HG03565 (cell line): Measurements from ENCODE around the gene SMIM1.

Source experiments
- ATAC-seq: cut with Tn5 transposase; IDR thresholded peaks from one replicate; pipeline ENCODE4 v1.9.1; 2021; ENCODE audit warnings: mild to moderate bottlenecking, moderate library complexity; ENCODE audit not compliant: unreplicated experiment

Gene SMIM1

DNA sequence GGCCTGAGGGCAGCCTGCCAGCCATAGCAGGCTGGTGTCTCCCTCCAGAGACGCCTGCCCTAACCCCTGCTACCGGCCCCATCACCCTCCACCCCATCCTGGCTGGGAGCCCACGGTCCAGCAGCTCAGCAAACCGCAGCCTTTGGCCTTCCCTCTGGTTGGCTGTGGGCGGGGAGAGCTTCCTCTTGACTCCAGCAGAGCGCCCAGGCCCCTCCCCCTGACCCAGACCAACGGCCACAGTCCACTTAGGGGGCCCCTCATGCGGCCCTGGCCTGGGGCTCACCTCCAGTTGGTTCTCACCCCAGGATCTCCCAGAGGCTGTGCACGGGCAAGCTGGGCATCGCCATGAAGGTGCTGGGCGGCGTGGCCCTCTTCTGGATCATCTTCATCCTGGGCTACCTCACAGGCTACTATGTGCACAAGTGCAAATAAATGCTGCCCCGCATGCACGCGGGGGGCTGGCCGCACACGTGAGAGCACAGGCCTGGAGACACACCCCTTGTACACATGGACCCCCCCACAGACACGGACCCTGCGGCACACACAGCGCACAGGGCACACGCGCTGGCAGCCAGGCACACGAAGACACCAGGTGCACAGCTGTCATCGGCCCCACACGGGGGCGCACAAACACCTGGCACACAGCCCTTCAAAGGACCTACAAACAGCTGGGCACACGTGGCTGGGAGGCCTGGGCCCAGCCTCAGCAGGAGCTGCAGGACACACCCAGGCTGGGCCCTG lies 3.1 kb downstream of the SMIM1 start:
- no peak for ATAC-seq

GRCh38 chr1:3776231-3776961 lies 3.8 kb downstream of the SMIM1 start:
- no peak for ATAC-seq

- ATAC-seq = no peak
Observed at GRCh38 chr1:3777078-3777547, 4.6 kb downstream of the SMIM1 start.

- no peak for ATAC-seq
Observed at GRCh38 chr1:3777647-3778589, 5.4 kb downstream of the SMIM1 start.

GRCh38 chr1:3778590-3779264 lies 6.2 kb downstream of the SMIM1 start:
- no peak for ATAC-seq

DNA sequence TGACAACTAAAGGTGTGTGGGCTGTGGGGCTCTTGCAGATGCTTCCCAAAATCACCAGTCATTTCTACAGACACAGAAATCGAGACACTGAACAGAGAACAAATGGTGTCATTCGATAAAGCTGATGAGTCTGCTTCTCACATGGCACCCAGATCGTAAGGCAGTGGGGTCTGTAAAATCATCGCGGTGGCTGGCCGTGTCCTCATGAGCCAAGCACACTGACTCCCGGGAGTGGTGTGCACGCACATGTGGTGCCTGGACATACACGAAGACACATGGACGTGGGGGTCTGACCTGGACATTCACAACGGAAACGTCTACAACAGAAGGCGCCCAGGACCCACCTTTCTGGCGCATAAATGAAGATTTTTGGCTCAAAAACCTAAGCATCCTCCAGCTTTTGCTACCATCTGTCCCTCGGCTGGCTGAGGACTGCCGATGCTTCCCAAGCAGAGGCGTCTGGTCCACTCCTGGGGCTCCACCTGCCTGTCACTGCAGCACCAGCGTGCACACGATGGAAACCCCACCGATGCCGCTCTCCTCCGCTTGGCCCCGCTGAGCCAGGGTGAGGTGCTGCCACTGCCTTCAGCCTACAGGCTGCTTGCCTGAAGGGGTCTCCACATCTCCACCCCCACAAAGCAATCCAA lies 6.8 kb downstream of the SMIM1 start:
- ATAC-seq = no peak

GRCh38 chr1:3779912-3780416 lies 7.4 kb downstream of the SMIM1 start:
- no peak for ATAC-seq

DNA sequence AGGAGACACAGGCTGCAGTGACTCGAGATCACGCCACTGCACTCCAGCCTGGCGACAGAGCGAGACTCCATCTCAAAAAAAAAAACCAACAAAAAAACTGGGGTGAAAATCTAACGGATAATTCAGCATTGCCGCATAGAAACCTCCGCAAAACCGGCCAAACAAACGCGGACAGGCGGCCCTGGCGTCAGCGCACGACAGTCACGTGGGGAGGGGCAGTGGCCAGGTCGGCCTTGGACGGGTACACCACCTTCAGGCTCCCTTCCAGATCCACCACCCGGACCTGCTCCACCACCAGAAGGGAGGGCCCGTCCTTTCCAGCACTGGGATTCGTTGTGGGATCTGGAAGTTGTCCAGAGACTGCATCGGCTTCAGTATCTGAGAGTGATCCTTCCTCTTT lies 8.4 kb downstream of the SMIM1 start:
- no peak for ATAC-seq

GRCh38 chr1:3783651-3784474 lies 11.3 kb downstream of the SMIM1 start:
- no peak for ATAC-seq

DNA sequence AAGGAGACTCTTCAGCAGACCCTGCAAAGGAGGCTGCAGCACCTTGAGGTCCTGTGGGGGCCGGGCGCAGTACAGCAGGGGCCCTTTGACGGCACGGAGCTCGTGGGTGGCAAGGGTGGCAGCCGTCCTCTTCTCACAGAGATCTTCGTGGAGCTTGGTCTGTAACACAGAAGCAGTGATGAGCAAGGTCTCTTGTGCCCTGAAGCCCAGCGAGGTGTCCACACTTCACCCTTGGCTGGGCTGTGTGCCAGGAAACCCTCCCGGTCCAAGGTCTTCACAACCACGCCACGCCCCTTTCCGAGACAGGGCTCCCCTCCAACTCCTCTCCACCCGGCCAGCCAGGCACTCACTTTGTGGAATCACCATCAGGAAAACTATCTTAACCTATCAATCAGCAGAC lies 12.5 kb downstream of the SMIM1 start:
- ATAC-seq = no peak

- ATAC-seq = no peak
Observed at GRCh38 chr1:3785456-3786157, 13.1 kb downstream of the SMIM1 start.

GRCh38 chr1:3786468-3787348 lies 14.2 kb downstream of the SMIM1 start:
- no peak for ATAC-seq

- ATAC-seq = peak; percentile 67
Observed at GRCh38 chr1:3787349-3787715, 14.8 kb downstream of the SMIM1 start.

DNA sequence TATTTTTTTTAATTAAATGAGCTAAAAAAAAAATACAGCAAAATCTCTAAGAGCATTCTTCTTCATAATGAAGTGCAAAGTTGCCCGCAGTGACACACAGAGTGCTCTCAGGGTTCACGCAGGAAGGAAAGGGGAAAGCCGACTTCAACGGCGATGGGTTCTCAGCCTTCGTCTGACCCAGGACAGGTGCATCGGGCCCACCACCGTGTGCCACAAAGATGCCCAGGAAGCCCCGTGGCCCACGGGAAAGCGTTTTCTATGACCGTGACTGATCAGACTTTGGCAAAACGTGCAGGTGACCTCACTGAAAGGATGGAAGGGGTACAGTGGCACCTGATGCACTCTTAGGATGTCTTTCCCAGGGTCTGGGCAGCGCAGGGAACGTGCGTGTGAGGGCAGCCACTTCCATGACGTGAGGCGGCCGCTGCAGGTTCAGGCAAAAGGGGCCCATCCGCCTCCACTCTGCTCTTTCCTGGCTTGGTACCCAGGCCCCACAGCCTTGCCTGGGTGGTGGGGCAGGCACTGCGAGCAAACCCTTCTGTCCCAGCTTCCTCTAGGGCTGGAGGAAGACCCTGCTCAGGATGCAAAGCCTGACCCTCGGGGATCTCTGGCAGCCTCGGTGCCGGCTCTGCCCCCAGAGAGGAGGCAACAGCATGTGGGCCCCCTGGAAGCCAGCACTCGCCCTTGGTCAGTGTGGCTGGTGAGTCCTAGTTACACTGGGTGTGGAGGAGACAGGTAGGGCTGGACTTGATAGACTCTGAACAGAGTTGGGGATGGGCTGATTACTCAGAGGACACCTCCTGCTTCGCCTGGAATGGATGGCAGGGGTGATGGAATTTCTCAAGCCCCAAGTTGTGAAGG lies 15.4 kb downstream of the SMIM1 start:
- no peak for ATAC-seq

DNA sequence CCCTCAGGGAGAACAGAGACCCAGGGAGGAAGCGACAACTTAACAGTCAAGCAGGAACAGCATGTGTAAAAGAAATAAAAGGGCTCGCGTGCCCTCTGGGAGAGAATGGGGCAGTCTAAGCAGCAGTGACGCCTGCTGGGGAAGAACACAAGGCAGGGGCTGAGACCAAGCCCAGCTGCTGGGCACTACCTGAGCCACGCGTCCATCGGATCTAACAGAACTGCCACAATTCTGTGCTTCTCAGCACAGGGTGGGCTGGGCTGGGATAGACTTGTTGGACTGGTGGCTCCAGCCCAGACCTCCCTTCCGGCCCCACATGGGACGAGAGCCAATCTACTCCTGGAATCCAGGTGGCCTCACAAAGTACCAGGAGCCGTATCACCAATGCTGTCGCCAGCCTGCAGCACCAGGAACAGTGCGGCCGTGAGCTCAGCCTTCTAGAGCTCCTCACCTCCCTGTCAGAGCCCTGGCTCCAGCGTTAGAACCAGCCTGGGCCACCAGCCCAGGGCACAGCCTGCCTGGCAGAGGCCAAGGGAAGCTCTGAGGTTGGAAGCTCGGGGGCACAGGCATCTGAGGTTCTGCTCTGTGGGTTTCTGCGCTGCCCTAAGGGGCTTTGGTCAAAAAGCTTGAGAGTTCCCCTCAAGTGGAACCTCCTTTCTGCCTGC lies 16.3 kb downstream of the SMIM1 start:
- ATAC-seq = no peak
